GM18519 (cell line): ENCODE data around the gene ARL15.
"Not testable (repeated sequence)": the region's sequence is repeated elsewhere in the genome, so short reads cannot be mapped to it uniquely, and the experiment has no call there.

Source experiments
- ATAC-seq: cut with Tn5 transposase; IDR thresholded peaks from one replicate; pipeline ENCODE4 v1.9.1; 2021; ENCODE audit warnings: mild to moderate bottlenecking, moderate library complexity; ENCODE audit not compliant: unreplicated experiment, low FRiP score

ARL15 gene

DNA sequence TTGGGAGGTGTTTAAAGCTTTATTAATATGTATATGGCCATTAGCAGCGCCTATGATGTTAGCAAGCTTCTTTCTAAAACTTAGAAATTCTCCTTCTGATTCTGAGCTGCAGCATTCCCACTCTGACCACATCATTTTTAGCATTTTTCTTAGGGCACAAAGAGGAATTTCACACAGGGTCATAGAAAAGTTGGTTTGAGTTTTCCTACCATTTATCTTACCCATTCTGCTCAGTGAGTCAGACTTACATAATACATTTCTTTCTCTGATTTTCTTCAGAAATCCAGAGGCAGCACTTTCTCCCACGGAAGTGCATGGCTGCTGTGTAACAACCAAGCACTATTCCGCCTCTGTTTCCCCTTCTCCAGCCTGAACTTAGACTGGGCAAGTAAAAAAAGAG is 246.6 kb downstream of the ARL15 start:
- ATAC-seq, result no peak

DNA sequence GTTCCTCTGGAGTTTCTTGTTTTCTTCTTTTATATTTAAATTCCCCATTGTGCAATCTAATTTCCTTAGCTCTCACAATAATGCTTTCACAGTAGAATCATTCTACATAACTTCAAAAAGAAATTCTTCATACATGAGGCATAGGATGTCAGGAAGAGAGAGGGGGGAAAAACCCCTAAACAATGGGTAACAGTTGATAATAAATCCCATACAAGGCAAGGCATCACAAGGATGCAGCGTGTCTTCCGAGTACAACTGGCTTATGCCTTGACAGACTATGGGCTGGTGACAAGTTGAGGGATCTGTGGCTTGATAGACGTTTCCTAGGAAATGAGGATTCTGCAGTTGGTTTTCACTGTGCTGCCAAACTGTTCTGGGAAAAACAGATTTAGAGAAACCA is 247.4 kb downstream of the ARL15 start:
- ATAC-seq, result no peak

DNA sequence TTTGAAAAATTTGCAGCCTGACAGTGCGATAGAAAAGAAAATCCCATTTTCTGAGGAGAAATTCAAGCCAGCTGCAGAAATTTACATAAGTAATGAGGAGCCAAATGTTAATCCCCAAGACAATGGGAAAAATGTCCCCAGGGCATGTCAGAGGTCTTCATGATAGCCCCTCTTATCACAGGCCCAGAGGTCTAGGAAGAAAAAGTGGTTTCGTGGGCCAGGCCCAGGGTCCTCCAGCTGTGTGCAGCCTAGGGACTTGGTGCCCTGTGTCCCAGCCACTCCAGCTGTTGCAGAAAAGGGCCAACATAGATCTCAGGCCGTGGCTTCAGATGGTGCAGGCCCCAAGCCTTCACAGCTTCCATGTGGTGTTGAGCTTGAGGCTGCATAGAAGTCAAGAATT is 249.5 kb downstream of the ARL15 start:
- ATAC-seq, result not testable (repeated sequence)

DNA sequence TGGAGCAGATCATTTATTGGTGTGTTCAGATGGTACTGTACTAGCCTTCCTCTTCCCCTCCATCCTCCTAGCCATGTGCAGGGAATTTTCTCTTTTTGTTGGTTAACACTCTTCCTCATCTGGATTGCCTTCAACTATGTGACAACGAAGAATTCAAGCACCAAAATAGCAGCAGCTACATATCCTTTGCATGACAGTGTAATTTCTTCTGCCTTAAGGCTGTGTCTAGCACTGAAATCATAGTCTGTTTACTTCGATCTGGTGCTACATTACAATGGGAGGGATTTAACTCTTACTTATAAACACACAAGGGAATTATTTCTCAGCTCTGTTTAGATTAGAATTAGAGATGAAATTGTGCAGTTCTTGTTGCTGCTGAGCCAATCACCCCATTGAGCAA is 260.4 kb downstream of the ARL15 start:
- no peak for ATAC-seq

DNA sequence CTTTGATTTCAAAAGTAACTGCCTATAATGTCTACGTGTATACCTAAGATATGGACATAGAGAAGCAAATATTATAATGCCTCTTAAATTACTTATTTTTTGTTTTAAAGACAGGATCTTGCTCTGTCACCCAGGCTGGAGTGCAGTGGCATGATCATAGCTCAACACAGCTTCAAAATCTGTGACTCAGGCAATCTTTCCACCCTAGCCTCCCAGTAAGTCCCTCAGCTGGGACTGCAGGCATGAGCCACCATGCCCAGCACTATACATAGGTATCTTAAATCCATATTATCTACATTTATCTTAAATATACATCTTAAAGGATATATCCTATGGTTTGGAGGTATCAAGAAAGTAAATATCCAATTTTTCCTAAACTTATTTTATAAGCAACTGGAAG is 261.2 kb downstream of the ARL15 start:
- ATAC-seq, result no peak

DNA sequence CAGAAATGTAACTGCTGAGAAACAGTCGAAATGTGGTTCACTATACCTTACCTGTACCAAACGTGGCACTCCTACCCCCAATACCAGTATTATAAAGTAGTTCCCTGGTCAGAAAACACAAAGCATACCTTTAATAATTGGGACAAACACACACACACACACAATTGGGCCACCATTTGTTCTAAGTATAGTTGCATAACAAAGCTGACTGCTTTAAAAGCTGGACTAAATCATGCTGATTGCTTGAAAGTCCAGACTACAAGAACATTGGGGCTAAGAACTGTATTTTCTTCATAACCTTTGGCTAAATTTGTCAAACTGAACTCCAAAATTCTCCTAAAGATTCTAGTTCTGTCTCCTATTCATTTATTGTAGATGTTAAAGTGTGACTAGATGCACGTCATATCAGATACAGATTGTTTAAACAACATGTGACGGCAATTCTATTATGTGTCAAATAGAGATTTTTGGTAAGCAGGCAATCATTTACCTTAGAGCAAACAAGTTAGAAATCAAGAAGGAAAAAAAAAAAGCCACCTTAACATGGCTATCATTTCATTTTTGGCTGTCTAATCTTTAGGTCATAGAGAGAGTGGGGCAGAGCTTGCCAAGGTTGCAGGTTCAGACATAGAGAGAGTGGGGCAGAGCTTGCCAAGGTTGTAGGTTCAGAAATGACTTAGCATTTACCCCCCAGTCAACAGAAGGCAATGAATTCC is 265.1 kb downstream of the ARL15 start:
- no peak for ATAC-seq

DNA sequence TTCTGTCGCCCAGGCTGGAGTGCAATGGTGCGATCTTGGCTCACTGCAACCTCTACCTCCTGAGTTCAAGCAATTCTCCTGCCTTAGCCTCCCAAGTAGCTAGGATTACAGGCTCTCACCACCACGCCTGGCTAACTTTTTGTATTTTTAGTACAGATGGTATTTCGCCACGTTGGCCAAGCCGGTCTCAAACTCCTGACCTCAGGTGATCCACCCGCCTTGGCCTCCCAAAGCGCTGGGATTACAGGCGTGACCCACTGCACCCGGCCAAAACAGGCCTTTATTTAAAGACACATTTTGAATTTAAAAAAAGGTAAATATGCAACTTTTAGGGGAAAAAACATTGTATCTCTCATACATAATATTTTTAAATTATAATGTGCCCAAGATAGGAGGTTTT is 266.1 kb downstream of the ARL15 start:
- not testable (repeated sequence) for ATAC-seq

DNA sequence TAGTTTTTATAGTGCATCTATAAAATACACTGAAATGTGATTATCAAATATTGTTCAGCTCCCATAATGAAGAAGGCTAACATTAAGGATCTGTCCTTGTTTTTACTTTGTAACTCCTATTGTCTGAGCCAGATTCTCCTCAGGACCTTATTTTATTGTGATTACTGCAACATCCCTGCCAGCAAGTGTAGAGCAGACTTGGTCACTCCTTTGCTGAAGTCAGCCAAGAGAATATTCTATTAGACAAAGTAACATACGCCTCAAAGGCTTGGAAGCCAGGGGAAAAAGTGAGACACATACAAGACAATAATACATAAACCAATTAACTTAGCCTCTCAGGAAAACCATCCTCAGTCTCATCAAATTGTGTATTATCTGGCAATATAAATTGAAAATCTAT is 269.6 kb downstream of the ARL15 start:
- no peak for ATAC-seq

DNA sequence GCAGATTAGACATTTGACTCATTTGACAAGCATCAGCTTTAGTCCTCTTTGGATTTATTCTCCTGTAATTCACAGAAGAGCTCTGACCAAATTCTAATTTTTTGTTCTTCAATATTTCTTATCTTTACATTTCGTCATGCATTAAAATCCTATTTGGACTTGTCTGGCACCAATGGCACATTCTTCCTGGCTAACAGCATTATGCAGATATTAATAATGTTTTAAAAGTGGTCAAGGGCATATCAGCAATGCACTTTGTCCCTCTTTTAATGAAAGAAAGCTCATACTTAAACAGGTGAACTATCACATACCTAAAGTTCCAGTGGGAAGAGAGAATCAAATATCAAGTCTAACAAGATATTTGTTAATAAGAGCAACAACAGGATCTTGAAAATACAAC is 270.4 kb downstream of the ARL15 start:
- ATAC-seq, result no peak

DNA sequence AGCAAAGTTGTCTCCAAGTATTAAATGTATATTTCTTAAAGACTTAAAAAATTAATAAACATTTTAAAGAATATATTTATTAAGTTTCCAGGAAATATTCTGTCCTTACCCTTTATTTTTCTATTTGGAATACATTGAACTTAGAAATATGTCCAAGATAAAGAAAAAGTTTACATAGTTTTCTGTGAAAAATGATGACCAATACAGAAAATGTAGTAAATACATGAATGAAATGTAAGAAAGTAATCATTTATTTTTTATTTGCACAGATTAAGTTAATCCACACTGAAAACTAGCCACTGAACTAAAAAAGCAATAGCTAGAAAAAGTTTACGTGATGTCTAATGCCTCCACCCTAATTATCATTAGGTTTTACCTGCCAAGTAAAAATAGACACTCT is 273.2 kb downstream of the ARL15 start:
- ATAC-seq, result no peak

DNA sequence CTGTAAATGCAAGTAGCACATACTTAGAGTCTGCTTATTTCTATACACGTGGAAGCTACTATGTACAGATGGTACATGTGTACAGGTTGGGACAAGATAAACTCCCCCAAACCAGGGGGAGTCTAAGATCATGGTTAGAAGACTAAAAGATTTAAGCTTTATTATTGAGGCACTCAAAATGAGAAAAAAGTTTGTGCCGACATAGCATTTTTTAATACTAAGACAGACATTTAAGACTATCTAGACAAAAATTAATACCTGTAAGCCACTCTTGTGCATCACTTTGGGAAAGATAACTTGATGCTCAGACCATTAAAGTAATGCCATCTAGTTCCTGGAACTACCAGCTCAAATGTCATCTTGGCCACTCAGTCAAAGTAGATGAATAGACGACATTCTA is 279.4 kb downstream of the ARL15 start:
- ATAC-seq, result no peak

DNA sequence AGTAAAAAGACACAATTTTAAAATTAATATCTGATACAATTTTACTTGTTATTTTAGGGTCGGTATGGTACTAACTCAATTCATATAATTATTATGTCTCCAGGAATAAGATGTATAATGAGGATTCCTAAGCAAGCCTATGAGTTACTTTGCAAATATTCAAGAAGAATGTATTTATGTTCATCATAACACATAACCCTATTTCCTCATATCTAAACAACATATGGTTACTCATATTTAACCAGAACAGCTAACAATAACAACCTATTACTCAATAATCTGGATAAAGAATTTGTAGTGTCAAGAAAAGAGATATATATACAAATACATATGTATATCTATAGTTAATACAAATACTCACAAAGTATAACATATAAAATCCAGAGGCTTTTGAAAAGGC is 285.9 kb downstream of the ARL15 start:
- ATAC-seq, result no peak

DNA sequence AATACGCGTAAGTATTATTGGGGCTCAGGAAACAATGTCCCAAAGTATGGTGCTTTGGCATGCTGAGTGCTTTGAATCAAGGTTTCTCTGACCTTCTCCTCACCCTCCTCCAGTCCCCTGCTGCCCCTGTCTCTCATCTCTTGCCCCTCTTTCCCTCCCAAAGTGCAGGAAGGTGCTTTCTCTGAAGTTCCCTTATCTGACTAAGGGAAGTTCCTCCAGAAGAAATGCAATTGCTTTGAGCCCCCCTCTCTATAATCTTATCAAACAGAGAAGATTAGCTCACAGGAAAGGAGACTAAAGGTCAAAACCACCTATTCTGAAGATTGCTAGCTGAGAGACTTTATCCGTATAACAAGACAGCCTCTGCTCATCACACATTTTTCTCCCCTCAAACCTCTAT is 288.1 kb downstream of the ARL15 start:
- ATAC-seq, result no peak

DNA sequence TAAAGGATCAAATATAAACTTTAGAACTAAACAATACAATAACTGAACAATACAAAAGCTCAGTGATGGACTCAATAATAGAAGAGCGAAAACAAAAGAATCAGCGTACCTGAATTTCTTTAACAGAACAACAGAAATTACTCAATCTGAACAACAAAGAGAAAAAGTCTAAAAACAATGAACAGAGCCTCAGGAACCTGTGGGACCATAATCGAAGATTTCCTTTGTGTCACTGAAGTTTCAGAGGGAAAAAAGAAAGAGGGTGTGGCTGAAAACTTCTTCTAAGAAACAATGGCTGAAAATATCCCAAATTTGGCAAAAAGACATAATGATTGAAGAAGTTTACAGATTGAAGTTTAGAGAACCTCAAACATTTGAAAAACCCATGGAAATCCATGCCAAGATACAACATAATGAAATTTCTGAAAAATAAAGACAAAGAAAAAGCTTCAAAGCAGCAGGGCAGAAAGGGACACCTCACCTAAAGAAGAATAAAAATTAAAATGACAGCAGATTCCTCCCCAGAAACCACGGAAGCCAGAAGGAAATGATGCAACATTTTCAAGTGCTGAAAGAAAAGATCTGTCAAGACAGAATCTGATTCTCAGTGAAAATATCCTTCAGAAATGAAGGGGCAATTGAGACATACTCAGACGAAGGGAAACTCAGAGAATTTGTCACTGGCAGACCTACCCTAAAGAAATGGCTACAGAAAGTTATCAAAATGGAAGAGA is 288.8 kb downstream of the ARL15 start:
- no peak for ATAC-seq

DNA sequence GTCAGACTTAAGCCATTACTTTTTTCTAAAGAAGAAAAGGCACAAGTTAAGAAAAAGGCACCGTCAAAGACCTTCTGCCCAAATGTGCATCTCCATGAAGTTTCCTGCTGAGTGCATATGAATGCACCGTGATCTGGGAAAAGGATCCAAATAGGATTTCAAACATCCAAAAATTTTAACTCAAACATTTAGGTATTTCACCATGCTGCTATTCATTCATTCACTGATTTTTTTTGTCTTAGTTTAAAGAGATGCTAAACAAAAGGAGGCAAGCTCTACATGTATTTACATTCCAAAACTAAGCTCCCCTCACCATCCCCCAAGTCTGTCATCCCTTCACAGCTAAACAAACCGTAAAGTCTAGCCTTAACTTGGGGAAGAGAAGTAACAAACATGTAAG is 291.9 kb downstream of the ARL15 start:
- no peak for ATAC-seq

DNA sequence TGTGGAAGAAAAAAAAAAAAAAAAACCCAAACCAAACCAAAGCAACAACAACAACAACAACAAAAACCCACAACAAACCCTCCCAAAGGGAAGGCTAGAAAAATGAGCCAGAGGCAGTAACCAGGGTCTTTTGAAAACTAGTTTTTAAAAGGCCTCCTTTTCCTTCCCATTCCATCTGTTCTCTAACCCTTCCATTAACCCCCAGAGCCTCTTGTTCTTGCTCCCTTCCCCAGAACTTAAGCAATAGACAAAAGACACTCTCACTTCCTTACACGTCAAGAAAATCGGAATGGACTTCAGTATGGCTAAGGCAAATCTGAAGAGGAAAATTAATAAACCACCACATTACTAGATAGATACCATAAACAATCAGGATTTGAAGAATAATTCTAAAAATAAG is 292.8 kb downstream of the ARL15 start:
- ATAC-seq, result no peak

DNA sequence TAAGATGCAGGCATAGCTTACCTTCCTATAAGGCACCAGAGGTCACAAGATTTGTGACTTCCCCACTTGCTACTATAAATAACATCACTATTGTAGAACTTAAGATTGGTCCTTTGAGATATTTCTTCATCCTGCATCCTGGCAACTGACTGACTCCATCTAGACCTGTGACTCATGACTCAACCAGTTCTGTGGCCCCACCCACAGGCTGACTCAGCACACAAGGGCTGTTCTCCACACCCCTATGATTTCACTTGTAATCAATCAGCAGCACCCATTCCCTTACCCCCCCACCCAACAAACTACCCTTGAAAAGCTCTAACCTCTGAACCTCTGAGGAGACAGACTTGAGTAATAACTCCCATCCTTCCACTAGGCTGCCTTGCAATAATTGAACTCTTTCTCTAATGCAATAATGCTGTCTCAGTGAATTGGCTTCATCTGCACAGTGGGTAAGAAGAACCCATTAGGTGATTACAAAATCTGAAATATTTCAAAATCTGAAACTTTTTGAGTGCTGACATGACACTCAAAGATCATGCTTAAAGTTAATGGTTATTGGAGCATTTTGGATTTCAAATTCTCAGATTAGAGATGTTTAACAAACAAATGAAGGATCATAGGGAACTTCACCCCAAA is 296.7 kb downstream of the ARL15 start:
- no peak for ATAC-seq

DNA sequence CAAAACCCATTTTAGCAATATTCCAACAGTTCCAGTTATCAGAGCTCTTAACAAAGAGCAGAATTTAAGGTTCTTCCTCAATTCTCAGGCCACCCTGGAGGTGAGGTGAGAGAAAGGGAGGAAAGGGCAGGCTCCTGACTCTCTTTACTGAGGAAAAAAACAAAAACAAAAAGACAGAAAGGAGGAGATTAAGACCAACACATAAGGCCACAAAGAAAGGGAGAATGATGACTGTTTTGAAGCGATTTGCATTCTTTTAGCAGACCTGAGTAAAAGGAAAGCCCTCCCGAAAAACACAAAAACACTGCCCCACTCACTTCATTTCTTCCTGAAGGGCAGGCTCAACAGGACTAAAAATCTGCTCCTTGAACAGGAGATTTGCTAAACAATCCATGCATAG is 300.5 kb downstream of the ARL15 start:
- ATAC-seq, result no peak

DNA sequence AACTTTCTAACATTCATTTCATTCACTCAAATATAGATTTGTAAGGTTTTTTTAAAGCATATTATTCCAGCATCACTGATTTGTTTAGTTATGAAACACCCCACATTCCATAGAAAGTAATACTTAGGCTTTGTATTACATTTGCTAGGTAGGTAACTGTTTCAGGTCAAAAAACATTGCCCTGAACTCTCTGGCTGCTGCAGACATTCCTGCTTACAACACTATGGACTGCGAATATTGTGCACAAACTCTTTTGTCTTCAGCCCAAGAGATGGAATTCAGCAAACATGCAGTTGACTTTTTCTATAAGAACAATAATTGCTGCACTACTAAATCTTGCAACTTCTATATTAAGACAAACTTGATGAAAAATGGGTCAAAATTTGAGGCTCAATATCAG is 301.0 kb downstream of the ARL15 start:
- no peak for ATAC-seq

DNA sequence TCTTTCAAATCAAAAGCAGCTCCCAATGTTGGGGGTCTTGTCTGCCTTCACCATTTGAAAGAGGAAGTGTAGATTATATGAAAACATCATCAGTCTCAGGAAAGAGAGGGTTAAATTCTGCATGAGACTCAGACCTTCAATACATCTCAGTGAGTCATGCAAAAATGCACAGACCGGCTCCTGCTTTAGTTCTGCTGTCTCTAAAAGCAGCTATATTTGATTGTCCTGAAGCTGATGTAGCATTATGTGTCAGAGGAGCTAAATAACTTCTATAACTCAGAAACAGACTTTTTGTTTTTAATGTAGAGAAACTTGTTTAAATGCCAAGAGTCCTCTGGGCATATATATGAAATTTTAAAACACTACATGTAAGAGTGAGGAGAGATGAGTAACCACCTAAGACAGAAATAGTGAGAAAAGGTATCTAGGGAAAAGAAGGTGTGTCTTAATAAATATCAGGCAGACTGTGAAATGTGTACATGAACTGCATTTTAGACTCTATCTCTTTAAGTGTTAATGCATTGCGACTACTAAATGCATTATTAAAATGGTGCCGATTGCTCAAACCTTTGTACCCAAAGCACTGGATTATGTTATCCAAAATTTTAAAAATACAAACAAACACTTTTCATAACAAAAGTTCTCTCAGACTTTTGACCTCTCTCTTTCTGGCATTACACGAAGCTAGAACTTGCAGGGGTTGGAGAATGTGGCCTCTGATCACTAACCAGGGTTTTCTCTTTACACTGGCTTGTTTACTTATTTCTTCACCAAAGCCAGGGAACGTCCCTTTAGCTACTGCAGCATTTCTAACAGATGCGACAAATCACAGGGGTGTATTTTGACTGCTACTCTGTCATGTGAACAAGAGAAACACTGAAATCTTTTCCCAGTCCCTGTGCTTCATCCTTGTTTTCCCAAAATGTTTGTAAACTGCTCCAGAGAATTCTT is 302.3 kb downstream of the ARL15 start:
- no peak for ATAC-seq

DNA sequence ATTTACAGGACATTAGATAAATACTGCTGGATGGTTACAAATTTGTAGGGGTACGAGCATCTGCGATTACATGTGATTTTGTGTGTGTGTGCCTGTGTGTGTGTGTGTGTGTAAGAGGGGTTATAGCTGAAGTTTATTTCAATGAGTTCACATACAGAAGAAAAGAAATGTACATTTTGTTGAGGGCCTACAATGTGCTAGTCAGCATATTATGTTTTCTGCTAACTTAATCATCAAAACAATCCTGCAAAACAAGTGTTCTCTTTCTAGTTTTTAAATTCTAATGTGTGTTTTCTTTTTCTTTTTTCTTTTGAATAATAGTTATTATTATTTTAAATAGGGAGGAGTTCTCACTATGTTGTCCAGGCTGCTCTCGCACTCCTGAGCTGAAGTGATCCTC is 305.7 kb downstream of the ARL15 start:
- ATAC-seq, result no peak
